ENCODE data around the gene CDK2.
A peak's percentile ranks its signal among the peaks of the same experiment; 100 is the strongest.

Gene CDK2

GRCh38 chr12:55942577-55943136, 24.0 kb upstream of the CDK2 start:
- H3K36me3 ChIP-seq (ENCODE audit: control insufficient read depth, insufficient read depth, low read length) = no peaks in the 10 kb centered on the region

GRCh38 chr12:55946553-55946952, 20.1 kb upstream of the CDK2 start:
- Histone ChIP-seq H3K4me3 (ENCODE audit: low read depth, low read length) (no peak overlapping the region), H3K9me3 (ENCODE audit: control insufficient read depth, insufficient read depth, low read length) (no peaks in the 10 kb centered on the region), H3K36me3 (ENCODE audit: control insufficient read depth, insufficient read depth, low read length) (peaks cover 6% of the 10 kb centered on the region), H3K4me1 (ENCODE audit: control insufficient read depth, insufficient read depth, low read length) (no peaks in the 10 kb centered on the region), H3K9ac (ENCODE audit: low read depth, low read length) (no peak overlapping the region), H3K27me3 (ENCODE audit: control insufficient read depth, insufficient read depth, low read length) (no peaks in the 10 kb centered on the region)

More at GRCh38 chr12:55942577-55943136, 24.0 kb upstream of the CDK2 start:
- H3K4me1 ChIP-seq (ENCODE audit: control insufficient read depth, insufficient read depth, low read length) = peaks cover 7% of the 10 kb centered on the region
- no peaks in the 10 kb centered on the region for H3K27me3 ChIP-seq (ENCODE audit: control insufficient read depth, insufficient read depth, low read length)
- H3K9ac ChIP-seq (ENCODE audit: low read depth, low read length) = no peak overlapping the region
- H3K4me3 ChIP-seq (ENCODE audit: low read depth, low read length) = no peak overlapping the region
- no peaks in the 10 kb centered on the region for H3K9me3 ChIP-seq (ENCODE audit: control insufficient read depth, insufficient read depth, low read length)

- no peaks in the 10 kb centered on the region for H3K27me3 ChIP-seq (ENCODE audit: control insufficient read depth, insufficient read depth, low read length)
- H3K4me1 ChIP-seq (ENCODE audit: control insufficient read depth, insufficient read depth, low read length) = no peaks in the 10 kb centered on the region
- no peaks in the 10 kb centered on the region for H3K9me3 ChIP-seq (ENCODE audit: control insufficient read depth, insufficient read depth, low read length)
- no peak overlapping the region for H3K4me3 ChIP-seq (ENCODE audit: low read depth, low read length)
- peaks cover 66% of the 10 kb centered on the region for H3K36me3 ChIP-seq (ENCODE audit: control insufficient read depth, insufficient read depth, low read length)
- H3K9ac ChIP-seq (ENCODE audit: low read depth, low read length) = no peak overlapping the region
These were observed 11.3 kb upstream of the CDK2 start for GRCh38 chr12:55955344-55955743.

GRCh38 chr12:55955800-55956508, 10.7 kb upstream of the CDK2 start:
- Histone ChIP-seq H3K36me3 (ENCODE audit: control insufficient read depth, insufficient read depth, low read length) (peaks cover 66% of the 10 kb centered on the region), H3K4me3 (ENCODE audit: low read depth, low read length) (no peak overlapping the region), H3K9ac (ENCODE audit: low read depth, low read length) (no peak overlapping the region), H3K9me3 (ENCODE audit: control insufficient read depth, insufficient read depth, low read length) (no peaks in the 10 kb centered on the region), H3K4me1 (ENCODE audit: control insufficient read depth, insufficient read depth, low read length) (no peaks in the 10 kb centered on the region), H3K27me3 (ENCODE audit: control insufficient read depth, insufficient read depth, low read length) (no peaks in the 10 kb centered on the region)

GRCh38 chr12:55957106-55957859, 9.3 kb upstream of the CDK2 start:
- Histone ChIP-seq H3K9ac (ENCODE audit: low read depth, low read length) (no peak overlapping the region), H3K4me3 (ENCODE audit: low read depth, low read length) (no peak overlapping the region), H3K27me3 (ENCODE audit: control insufficient read depth, insufficient read depth, low read length) (no peaks in the 10 kb centered on the region), H3K36me3 (ENCODE audit: control insufficient read depth, insufficient read depth, low read length) (peaks cover 60% of the 10 kb centered on the region), H3K4me1 (ENCODE audit: control insufficient read depth, insufficient read depth, low read length) (no peaks in the 10 kb centered on the region), H3K9me3 (ENCODE audit: control insufficient read depth, insufficient read depth, low read length) (no peaks in the 10 kb centered on the region)

GRCh38 chr12:55963760-55964159, 2.9 kb upstream of the CDK2 start:
- Histone ChIP-seq H3K4me3 (ENCODE audit: low read depth, low read length) (peak overlapping the region; percentile 26), H3K36me3 (ENCODE audit: control insufficient read depth, insufficient read depth, low read length) (peaks cover 7% of the 10 kb centered on the region), H3K4me1 (ENCODE audit: control insufficient read depth, insufficient read depth, low read length) (no peaks in the 10 kb centered on the region), H3K9me3 (ENCODE audit: control insufficient read depth, insufficient read depth, low read length) (no peaks in the 10 kb centered on the region), H3K9ac (ENCODE audit: low read depth, low read length) (no peak overlapping the region), H3K27me3 (ENCODE audit: control insufficient read depth, insufficient read depth, low read length) (no peaks in the 10 kb centered on the region)

GRCh38 chr12:55965240-55965639, 1.4 kb upstream of the CDK2 start:
- H3K4me1 ChIP-seq (ENCODE audit: control insufficient read depth, insufficient read depth, low read length) = no peaks in the 10 kb centered on the region
- peaks cover 6% of the 10 kb centered on the region for H3K36me3 ChIP-seq (ENCODE audit: control insufficient read depth, insufficient read depth, low read length)
- H3K27me3 ChIP-seq (ENCODE audit: control insufficient read depth, insufficient read depth, low read length) = no peaks in the 10 kb centered on the region
- H3K4me3 ChIP-seq (ENCODE audit: low read depth, low read length) = peak overlapping the region; percentile 93
- H3K9ac ChIP-seq (ENCODE audit: low read depth, low read length) = peak overlapping the region; percentile 67
- H3K9me3 ChIP-seq (ENCODE audit: control insufficient read depth, insufficient read depth, low read length) = no peaks in the 10 kb centered on the region

GRCh38 chr12:55965941-55966407, 656 bp upstream of the CDK2 start, which contains the start of gene PMEL:
Gene PMEL, minus strand, starts transcription at chr12:55966042. Its CDS starts 31 bp downstream, at chr12:55966011.
- Histone ChIP-seq H3K9ac (ENCODE audit: low read depth, low read length) (peak within 1 kb of the TSS; percentile 82), H3K4me1 (ENCODE audit: control insufficient read depth, insufficient read depth, low read length) (no peaks in the 10 kb centered on the region), H3K4me3 (ENCODE audit: low read depth, low read length) (peak within 1 kb of the TSS; percentile 93), H3K9me3 (ENCODE audit: control insufficient read depth, insufficient read depth, low read length) (no peaks in the 10 kb centered on the region), H3K36me3 (ENCODE audit: control insufficient read depth, insufficient read depth, low read length) (peaks cover 6% of the 10 kb centered on the region), H3K27me3 (ENCODE audit: control insufficient read depth, insufficient read depth, low read length) (no peaks in the 10 kb centered on the region)

GRCh38 chr12:55969356-55969755, 2.7 kb downstream of the CDK2 start:
- H3K4me1 ChIP-seq (ENCODE audit: control insufficient read depth, insufficient read depth, low read length) = no peaks in the 10 kb centered on the region
- no peaks in the 10 kb centered on the region for H3K9me3 ChIP-seq (ENCODE audit: control insufficient read depth, insufficient read depth, low read length)
- H3K4me3 ChIP-seq (ENCODE audit: low read depth, low read length) = no peak overlapping the region
- no peak overlapping the region for H3K9ac ChIP-seq (ENCODE audit: low read depth, low read length)
- H3K36me3 ChIP-seq (ENCODE audit: control insufficient read depth, insufficient read depth, low read length) = no peaks in the 10 kb centered on the region
- H3K27me3 ChIP-seq (ENCODE audit: control insufficient read depth, insufficient read depth, low read length) = no peaks in the 10 kb centered on the region

GRCh38 chr12:55970775-55971174, 4.1 kb downstream of the CDK2 start:
- H3K9me3 ChIP-seq (ENCODE audit: control insufficient read depth, insufficient read depth, low read length) = no peaks in the 10 kb centered on the region
- H3K9ac ChIP-seq (ENCODE audit: low read depth, low read length) = no peak overlapping the region
- H3K36me3 ChIP-seq (ENCODE audit: control insufficient read depth, insufficient read depth, low read length) = no peaks in the 10 kb centered on the region
- peaks cover 3% of the 10 kb centered on the region for H3K4me1 ChIP-seq (ENCODE audit: control insufficient read depth, insufficient read depth, low read length)
- H3K27me3 ChIP-seq (ENCODE audit: control insufficient read depth, insufficient read depth, low read length) = no peaks in the 10 kb centered on the region
- H3K4me3 ChIP-seq (ENCODE audit: low read depth, low read length) = no peak overlapping the region

- peaks cover 3% of the 10 kb centered on the region for H3K4me1 ChIP-seq (ENCODE audit: control insufficient read depth, insufficient read depth, low read length)
- H3K4me3 ChIP-seq (ENCODE audit: low read depth, low read length) = no peak overlapping the region
- H3K27me3 ChIP-seq (ENCODE audit: control insufficient read depth, insufficient read depth, low read length) = no peaks in the 10 kb centered on the region
- no peak overlapping the region for H3K9ac ChIP-seq (ENCODE audit: low read depth, low read length)
- no peaks in the 10 kb centered on the region for H3K9me3 ChIP-seq (ENCODE audit: control insufficient read depth, insufficient read depth, low read length)
- no peaks in the 10 kb centered on the region for H3K36me3 ChIP-seq (ENCODE audit: control insufficient read depth, insufficient read depth, low read length)
These were observed 5.4 kb downstream of the CDK2 start for GRCh38 chr12:55972042-55972441.
